ENCODE results near the gene RADIL. TPM values are rescaled to one million over a fixed set of nuclear protein-coding genes. Genes with fewer than 3 reads are reported as not detected.

The RADIL gene
- total and polyA plus RNA-seq, 2 of the 13 experiments (the other 11 are each of a cell fraction or from before 2014, with no cell fraction given) = 0.05 to 0.09 TPM

DNA sequence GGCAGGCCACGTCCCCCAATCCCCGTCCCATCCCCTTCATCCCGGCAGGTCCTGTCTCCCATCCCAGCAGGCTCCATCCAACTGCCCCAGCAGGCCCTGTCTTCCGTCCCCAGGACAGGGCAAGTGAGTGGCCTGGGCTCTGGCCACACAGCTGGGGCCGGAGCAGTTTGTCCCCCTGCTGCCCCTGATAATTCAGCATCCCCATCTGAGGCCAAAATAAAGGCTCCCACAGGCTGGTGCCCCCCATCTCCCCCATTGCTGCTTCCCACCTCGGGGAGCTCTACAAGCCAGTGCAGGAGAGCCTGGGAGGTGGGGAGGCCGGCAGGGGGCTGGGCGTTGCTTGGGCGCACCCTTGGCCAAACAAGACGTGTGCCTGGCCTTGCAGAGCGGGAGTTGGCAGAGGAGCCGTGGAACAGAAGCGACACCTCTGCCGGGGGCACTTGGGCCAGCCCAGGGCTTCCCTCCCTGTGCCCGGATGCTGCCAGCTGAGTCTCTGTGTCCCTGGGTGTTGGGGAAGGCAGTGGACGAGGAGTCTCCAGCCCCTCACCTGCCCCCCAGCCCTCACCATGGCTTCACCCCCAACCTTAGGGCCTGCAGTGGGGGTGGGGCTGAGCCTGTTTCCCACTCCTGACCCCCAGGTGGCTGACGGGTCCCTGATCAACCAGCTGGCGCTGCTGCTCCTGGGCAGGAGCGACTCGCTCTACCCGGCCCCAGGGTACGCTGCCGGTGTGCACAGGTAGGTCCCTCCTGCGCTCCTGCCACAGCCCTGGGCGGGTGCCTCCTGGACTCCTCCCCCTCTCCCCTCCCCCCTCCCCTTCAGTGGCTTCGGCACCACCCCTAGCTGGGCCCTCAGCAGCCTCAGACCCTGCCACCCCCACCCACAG lies 94.1 kb downstream of the RADIL start:
- intact Hi-C loops (cut with micrococcal nuclease; ENCODE audit: unreplicated experiment) (no loop called here), in situ Hi-C loops (cut with HindIII; ENCODE audit: extremely low pct_ligation_motif_present, low pct_unique_long_range_greater_than_20kb) (loop anchor here (10.0 kb wide), 1 partner anchor 295 kb away; no protein-coding TSS in a partner anchor)
- H2AFZ ChIP-seq (ENCODE audit: low read length) = no peak overlapping the region
- peaks cover 9% of the 10 kb centered on the region for H3K4me1 ChIP-seq (ENCODE audit: insufficient read depth, low read length)
- no peak overlapping the region for H3K4me2 ChIP-seq (ENCODE audit: low read depth, low read length)
- 91% methylated on average over 20 of the region's 26 CpGs for WGBS (ENCODE audit: low lambda C conversion rate)
- no peaks in the 10 kb centered on the region for H3K27me3 ChIP-seq (ENCODE audit: control insufficient read depth in 1 of 2, insufficient read depth in 2 of 2, low read length in 2 of 2)
- no peak overlapping the region for H3K27ac ChIP-seq (ENCODE audit: extremely low read length, insufficient read depth, low read length)
- peaks cover 11 to 19% of the 10 kb centered on the region in 2 experiments; a peak in 4 of 5 replicates for H3K36me3 ChIP-seq (replicated peaks in 1 of 2; ENCODE audit: control insufficient read depth in 1 of 2, insufficient read depth in 2 of 2, low read length in 2 of 2)
- H4K20me1 ChIP-seq (ENCODE audit: insufficient read depth, low read length) = no peaks in the 10 kb centered on the region
- DNase-seq (ENCODE audit: low spot score) = no peak
- H3K79me2 ChIP-seq (ENCODE audit: insufficient read depth, low read length) = no peaks in the 10 kb centered on the region
- FAIRE-seq = no peak
- POLR2A ChIA-PET = no interaction called here
- CTCF ChIA-PET (ENCODE audit: low intra/inter-chr PET ratio, low total read pairs) = no interaction called here
- H3K4me3 ChIP-seq (replicated peaks in 1 of 3; ENCODE audit: insufficient read depth in 1 of 3, low read depth in 2 of 3, low read length in 3 of 3) = no peak overlapping the region
- BruUV-seq (replicated peaks) = no TSS peak
- no peak overlapping the region for H3K9ac ChIP-seq (ENCODE audit: insufficient read depth, low read depth, low read length)
- TF ChIP-seq RBFOX2 (IDR thresholded peaks at IDR 0.05; ENCODE audit: low read depth, low read length) (peak; percentile 18; the same call in 1 of the 2 replicates), AGO2 (optimal IDR thresholded peaks at IDR 0.05; ENCODE audit: low read depth, low read length) (peak; percentile 23), SKI (IDR thresholded peaks at IDR 0.05; ENCODE audit: partially characterized antibody) (no peak)
- no peaks in the 10 kb centered on the region for H3K9me3 ChIP-seq (ENCODE audit: low read length)
- no peak for ATAC-seq

GRCh38 chr7:4788627-4789189 lies 94.8 kb downstream of the RADIL start:
- H3K79me2 ChIP-seq (ENCODE audit: insufficient read depth, low read length) = no peaks in the 10 kb centered on the region
- H3K9me3 ChIP-seq (ENCODE audit: low read length) = no peaks in the 10 kb centered on the region
- H3K4me1 ChIP-seq (ENCODE audit: insufficient read depth, low read length) = peaks cover 9% of the 10 kb centered on the region
- intact Hi-C loops (cut with micrococcal nuclease; ENCODE audit: unreplicated experiment) (no loop called here), in situ Hi-C loops (cut with HindIII; ENCODE audit: extremely low pct_ligation_motif_present, low pct_unique_long_range_greater_than_20kb) (no loop called here)
- no peak for TF ChIP-seq ZSCAN20 (CRISPR knock-in tag; IDR thresholded peaks at IDR 0.05; ENCODE audit: borderline replicate concordance)
- TF ChIP-seq MLLT10 (CRISPR knock-in tag; IDR thresholded peaks at IDR 0.05) = no peak
- TF ChIP-seq RBFOX2 (IDR thresholded peaks at IDR 0.05; ENCODE audit: low read depth, low read length) = 0 out of 2 replicates have a peak, but pooled peaks have one; percentile 23
- no peak for TF ChIP-seq AGO1 (IDR thresholded peaks at IDR 0.05; ENCODE audit: low read depth, low read length, poor library complexity, severe bottlenecking)
- H2AFZ ChIP-seq (ENCODE audit: low read length) = no peak overlapping the region
- no TSS peak for BruUV-seq (replicated peaks)
- H4K20me1 ChIP-seq (ENCODE audit: insufficient read depth, low read length) = no peaks in the 10 kb centered on the region
- H3K27ac ChIP-seq (ENCODE audit: extremely low read length, insufficient read depth, low read length) = no peak overlapping the region
- ChIA-PET POLR2A (no interaction called here), CTCF (ENCODE audit: low intra/inter-chr PET ratio, low total read pairs) (no interaction called here)
- H3K4me2 ChIP-seq (ENCODE audit: low read depth, low read length) = no peak overlapping the region
- H3K9ac ChIP-seq (ENCODE audit: insufficient read depth, low read depth, low read length) = no peak overlapping the region
- DNase-seq (ENCODE audit: low spot score) (no peak), FAIRE-seq (no peak), ATAC-seq (no peak)
- H3K4me3 ChIP-seq (replicated peaks in 1 of 3; ENCODE audit: insufficient read depth in 1 of 3, low read depth in 2 of 3, low read length in 3 of 3) = no peak overlapping the region
- H3K27me3 ChIP-seq (ENCODE audit: control insufficient read depth in 1 of 2, insufficient read depth in 2 of 2, low read length in 2 of 2) = no peaks in the 10 kb centered on the region
- 98% methylated on average over 18 of the region's 27 CpGs for WGBS (ENCODE audit: low lambda C conversion rate)
- H3K36me3 ChIP-seq (replicated peaks in 1 of 2; ENCODE audit: control insufficient read depth in 1 of 2, insufficient read depth in 2 of 2, low read length in 2 of 2) = peaks cover 11 to 21% of the 10 kb centered on the region in 2 experiments; a peak in 4 of 5 replicates
